PC-9 (cell line): ENCODE measurements around the gene VPS9D1. TPM values are rescaled to one million over a fixed set of nuclear protein-coding genes. Genes with fewer than 3 reads are reported as not detected.
"Not testable (repeated sequence)": the region's sequence is repeated elsewhere in the genome, so short reads cannot be mapped to it uniquely, and the experiment has no call there.

Experiments
- BruUV-seq: library from RNA; stranded (reverse); fragments of 400-500 nt; replicated peaks from 2 replicates; lab custom pipeline; 2021; lab: Mats Ljungman, UMichigan
- CTCF ChIA-PET: fragments of 300-600 bp; sonication (Branson Sonifier 250); formaldehyde crosslinking; loops from one replicate; lab custom pipeline; 2022; ENCODE audit warnings: antibody characterized with exemption; lab: Charles Lee
- POLR2A ChIA-PET: fragments of 300-600 bp; sonication (Branson Sonifier 250); formaldehyde crosslinking; loops from one replicate; lab custom pipeline; 2022; ENCODE audit warnings: antibody characterized with exemption; ENCODE audit not compliant: unreplicated experiment; lab: Charles Lee
- DNase-seq, 2 experiments: peaks; one replicate each; pipeline versions ENCODE4 v3.0.0 to v3.0.0-alpha.2; 2015 to 2022; ENCODE audit warnings: mixed read lengths in 1 of 2
- H2AFZ ChIP-seq: fragments of 200-600 bp; sonication (generic); 2 replicates; pipeline ENCODE4 v1.8.1; 2017; ENCODE audit warnings: antibody characterized with exemption
- H3F3A ChIP-seq: fragments of 200-600 bp; sonication (generic); 2 replicates; pipeline ENCODE4 v1.8.1; 2017; ENCODE audit warnings: antibody characterized with exemption, mild to moderate bottlenecking, low read depth; ENCODE audit not compliant: insufficient read depth
- H3K27ac ChIP-seq: fragments of 200-600 bp; sonication (generic); 2 replicates; pipeline ENCODE4 v1.6.1; 2016; ENCODE audit warnings: mixed run types
- H3K27me3 ChIP-seq: fragments of 200-600 bp; sonication (generic); 2 replicates; pipeline ENCODE4 v1.6.1; 2016; ENCODE audit warnings: low read depth, mixed run types; ENCODE audit not compliant: insufficient read depth
- H3K36me3 ChIP-seq: fragments of 200-600 bp; sonication (generic); 2 replicates; pipeline ENCODE4 v1.6.1; 2016; ENCODE audit warnings: low read depth, mixed run types
- H3K4me1 ChIP-seq: fragments of 200-600 bp; sonication (generic); replicated peaks from 2 replicates; pipeline ENCODE4 v1.6.1; 2016; ENCODE audit warnings: mixed run types; ENCODE audit not compliant: insufficient read depth
- H3K4me2 ChIP-seq: fragments of 200-600 bp; sonication (generic); 2 replicates; pipeline ENCODE4 v1.6.1; 2017; ENCODE audit warnings: mixed run types
- H3K4me3 ChIP-seq: fragments of 200-600 bp; sonication (generic); 2 replicates; pipeline ENCODE4 v1.6.1; 2016; ENCODE audit warnings: mixed run types
- H3K79me2 ChIP-seq: fragments of 200-600 bp; sonication (generic); 2 replicates; pipeline ENCODE4 v1.6.1; 2017; ENCODE audit warnings: low read depth, mixed run types
- H3K9me2 ChIP-seq: fragments of 200-600 bp; sonication (generic); 2 replicates; pipeline ENCODE4 v1.8.1; 2017; ENCODE audit warnings: mild to moderate bottlenecking; ENCODE audit not compliant: insufficient read depth
- H3K9me3 ChIP-seq: fragments of 200-600 bp; sonication (generic); 2 replicates; pipeline ENCODE4 v1.8.1; 2016; ENCODE audit warnings: low read depth; ENCODE audit not compliant: insufficient read depth
- H4K20me1 ChIP-seq: fragments of 200-600 bp; sonication (generic); 2 replicates; pipeline ENCODE4 v1.8.1; 2017; ENCODE audit not compliant: insufficient read depth
- EZH2 ChIP-seq: fragments of 200-600 bp; sonication (generic); IDR thresholded peaks from 2 replicates; pipeline ENCODE4 v1.8.0; 2017; ENCODE audit warnings: antibody characterized with exemption, low read depth
- intact Hi-C: fragments of 100-400 bp; cut with micrococcal nuclease; formaldehyde crosslinking; loops from one replicate; pipeline ENCODE4 v1.10.0; 2022; ENCODE audit not compliant: unreplicated experiment
- total RNA-seq: library from RNA; stranded (reverse); gene quantifications from 2 replicates; pipeline ENCODE4 v1.2.3, GENCODE V29; 2021
- TF ChIP-seq, protein P1 (sequence below): fragments of 200-600 bp; sonication (generic); conservative IDR thresholded peaks from 2 replicates; pipeline ENCODE4 v1.6.1; 2017; ENCODE audit warnings: mixed run types, antibody characterized with exemption, mild to moderate bottlenecking, moderate library complexity

The VPS9D1 gene
- total RNA-seq, 1 experiment from 2014 or later = 15.2 TPM

DNA sequence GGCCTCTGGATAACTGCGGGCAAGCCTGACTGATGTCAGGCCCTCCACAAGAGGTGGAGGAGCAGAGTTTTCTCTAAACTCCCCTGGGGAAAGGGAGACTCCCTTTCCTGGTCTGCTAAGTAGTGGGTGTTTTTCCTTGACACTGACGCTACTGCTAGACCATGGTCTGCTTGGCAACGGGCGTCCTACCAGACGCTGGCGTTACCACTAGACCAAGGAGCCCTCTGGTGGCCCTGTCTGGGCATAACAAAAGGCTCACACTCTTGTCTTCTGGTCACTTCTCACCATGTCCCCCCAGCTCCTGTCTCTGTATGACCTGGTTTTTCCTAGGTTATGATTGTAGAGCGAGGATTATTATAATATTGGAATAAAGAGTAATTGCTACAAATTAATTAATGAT, 53.7 kb downstream of the VPS9D1 start:
- peak in 1 of 2 experiments; percentile 31 for DNase-seq
- BruUV-seq, H3K9me3 ChIP-seq, H4K20me1 ChIP-seq, H3K27me3 ChIP-seq, H3K79me2 ChIP-seq, POLR2A ChIA-PET, intact Hi-C loops, H3K27ac ChIP-seq, H3K4me2 ChIP-seq, H2AFZ ChIP-seq, H3F3A ChIP-seq, CTCF ChIA-PET, H3K4me1 ChIP-seq, H3K9me2 ChIP-seq, H3K36me3 ChIP-seq, H3K4me3 ChIP-seq: not testable (repeated sequence)
- TF ChIP-seq, protein P1, sequence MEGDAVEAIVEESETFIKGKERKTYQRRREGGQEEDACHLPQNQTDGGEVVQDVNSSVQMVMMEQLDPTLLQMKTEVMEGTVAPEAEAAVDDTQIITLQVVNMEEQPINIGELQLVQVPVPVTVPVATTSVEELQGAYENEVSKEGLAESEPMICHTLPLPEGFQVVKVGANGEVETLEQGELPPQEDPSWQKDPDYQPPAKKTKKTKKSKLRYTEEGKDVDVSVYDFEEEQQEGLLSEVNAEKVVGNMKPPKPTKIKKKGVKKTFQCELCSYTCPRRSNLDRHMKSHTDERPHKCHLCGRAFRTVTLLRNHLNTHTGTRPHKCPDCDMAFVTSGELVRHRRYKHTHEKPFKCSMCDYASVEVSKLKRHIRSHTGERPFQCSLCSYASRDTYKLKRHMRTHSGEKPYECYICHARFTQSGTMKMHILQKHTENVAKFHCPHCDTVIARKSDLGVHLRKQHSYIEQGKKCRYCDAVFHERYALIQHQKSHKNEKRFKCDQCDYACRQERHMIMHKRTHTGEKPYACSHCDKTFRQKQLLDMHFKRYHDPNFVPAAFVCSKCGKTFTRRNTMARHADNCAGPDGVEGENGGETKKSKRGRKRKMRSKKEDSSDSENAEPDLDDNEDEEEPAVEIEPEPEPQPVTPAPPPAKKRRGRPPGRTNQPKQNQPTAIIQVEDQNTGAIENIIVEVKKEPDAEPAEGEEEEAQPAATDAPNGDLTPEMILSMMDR = peak; percentile 73

DNA sequence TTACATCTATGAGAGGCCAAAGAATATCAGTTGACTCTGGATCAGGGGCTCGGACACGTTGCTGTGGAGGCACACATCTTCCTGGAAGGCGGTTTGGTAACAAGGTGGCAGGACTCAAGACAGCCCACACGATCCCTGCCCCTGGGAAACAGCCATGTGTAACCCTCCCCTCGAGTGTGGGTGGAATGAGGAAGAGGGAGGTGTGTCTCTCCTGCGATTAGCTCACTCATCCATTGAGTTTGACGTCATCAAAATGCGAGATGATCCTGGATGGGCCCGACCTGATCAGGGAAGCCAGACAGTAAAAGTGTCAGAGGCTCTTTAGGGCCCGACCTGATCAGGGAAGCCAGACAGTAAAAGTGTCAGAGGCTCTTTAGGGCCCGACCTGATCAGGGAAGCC, 56.5 kb downstream of the VPS9D1 start:
- H3K4me1 ChIP-seq, H3K36me3 ChIP-seq, H3K4me2 ChIP-seq, DNase-seq, H3F3A ChIP-seq, intact Hi-C loops, H3K4me3 ChIP-seq, H4K20me1 ChIP-seq, H3K27me3 ChIP-seq, BruUV-seq, H3K27ac ChIP-seq, H3K9me3 ChIP-seq, H3K9me2 ChIP-seq, CTCF ChIA-PET, POLR2A ChIA-PET, H2AFZ ChIP-seq: not testable (repeated sequence)
- H3K79me2 ChIP-seq = peaks cover 11% of the 10 kb centered on the region

DNA sequence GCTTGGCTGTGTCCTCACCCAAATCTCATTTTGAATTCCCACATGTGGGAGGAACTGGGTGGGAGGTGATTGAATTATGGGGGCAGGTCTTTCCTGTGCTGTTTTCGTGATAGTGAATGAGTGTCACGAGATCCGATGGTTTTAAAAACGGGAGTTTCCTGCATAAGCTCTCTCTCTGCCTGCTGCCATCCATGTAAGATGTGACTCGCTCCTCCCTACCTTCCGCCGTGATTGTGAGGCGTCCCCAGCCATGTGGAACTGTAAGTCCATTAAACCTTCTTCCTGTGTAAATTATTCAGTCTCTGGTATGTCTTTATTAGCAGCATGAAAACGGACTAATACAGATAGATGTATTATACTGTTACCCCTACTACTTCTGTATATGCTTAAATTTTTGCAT, 59.5 kb downstream of the VPS9D1 start:
- no TSS peak for BruUV-seq
- Histone ChIP-seq H3F3A (peaks cover 3% of the 10 kb centered on the region; the same call in 1 of the 2 replicates), H3K27me3 (no peaks in the 10 kb centered on the region), H3K27ac (no peak overlapping the region), H3K4me2 (no peak overlapping the region), H3K36me3 (0 out of 2 replicates have a peak, but pooled peaks cover 7% of the 10 kb centered on the region), H3K9me2 (no peaks in the 10 kb centered on the region), H3K79me2 (peaks cover 35% of the 10 kb centered on the region), H3K9me3 (no peaks in the 10 kb centered on the region), H3K4me1 (peaks cover 14% of the 10 kb centered on the region), H2AFZ (no peak overlapping the region), H3K4me3 (no peak overlapping the region), H4K20me1 (peaks cover 5% of the 10 kb centered on the region; the same call in 1 of the 2 replicates)
- intact Hi-C loops = no loop called here
- ChIA-PET POLR2A (no interaction called here), CTCF (no interaction called here)
- no peak for DNase-seq
- TF ChIP-seq, protein P1 = no peak
- TF ChIP-seq EZH2 = no peak

DNA sequence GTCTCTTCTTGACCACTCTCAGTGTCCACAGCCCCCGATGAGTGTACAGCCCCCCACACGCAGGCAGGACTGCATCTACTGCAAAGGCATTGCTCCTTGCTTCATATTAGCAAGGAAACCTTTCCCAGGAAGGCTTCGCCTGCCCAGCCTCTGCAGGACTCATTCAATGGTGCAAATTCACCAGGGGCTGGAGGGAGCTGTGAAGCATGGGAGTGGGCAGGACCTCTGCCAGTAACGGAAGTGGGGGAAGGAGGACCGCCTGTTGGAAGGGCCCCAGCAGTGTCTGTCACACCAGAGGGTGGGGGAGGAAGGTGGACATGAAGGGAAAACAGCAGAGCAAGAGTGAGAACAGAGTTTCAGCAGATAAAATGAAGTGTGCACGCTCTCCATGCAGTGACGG, 60.6 kb downstream of the VPS9D1 start:
- ChIA-PET POLR2A (no interaction called here), CTCF (no interaction called here)
- H3K9me3 ChIP-seq = no peaks in the 10 kb centered on the region
- H3K79me2 ChIP-seq = peaks cover 46% of the 10 kb centered on the region
- 0 out of 2 replicates have a peak, but pooled peaks cover 7% of the 10 kb centered on the region for H3K36me3 ChIP-seq
- H3K4me3 ChIP-seq = no peak overlapping the region
- no peaks in the 10 kb centered on the region for H3K27me3 ChIP-seq
- intact Hi-C loops = no loop called here
- peaks cover 9% of the 10 kb centered on the region; the same call in 1 of the 2 replicates for H3F3A ChIP-seq
- no peak for DNase-seq
- no peak overlapping the region for H2AFZ ChIP-seq
- H3K4me2 ChIP-seq = no peak overlapping the region
- H3K4me1 ChIP-seq = peaks cover 18% of the 10 kb centered on the region
- no peaks in the 10 kb centered on the region for H3K9me2 ChIP-seq
- BruUV-seq = no TSS peak
- no peak overlapping the region for H3K27ac ChIP-seq
- H4K20me1 ChIP-seq = peaks cover 5% of the 10 kb centered on the region; the same call in 1 of the 2 replicates
- TF ChIP-seq EZH2 = no peak
- TF ChIP-seq, protein P1 = no peak
